DOHH2 (cell line): ENCODE measurements around the gene UGT2B28.
A peak's percentile ranks its signal among the peaks of the same experiment; 100 is the strongest.
"Not testable (repeated sequence)": the region's sequence is repeated elsewhere in the genome, so short reads cannot be mapped to it uniquely, and the experiment has no call there.

Experiments used
- H3F3A ChIP-seq: fragments of 200-600 bp; sonication (generic), shearing (Covaris generic); 2 replicates; pipeline ENCODE4 v1.6.0; 2016; ENCODE audit warnings: antibody characterized with exemption, mild to moderate bottlenecking; ENCODE audit not compliant: control insufficient read depth, insufficient read depth
- H3K27ac ChIP-seq: fragments of 200-600 bp; sonication (generic); 2 replicates; pipeline ENCODE4 v1.5.1; 2014; ENCODE audit warnings: low read depth, mild to moderate bottlenecking, low read length, moderate library complexity
- H3K27me3 ChIP-seq: fragments of 200-600 bp; sonication (generic); 2 replicates; pipeline ENCODE4 v1.6.1; 2014; ENCODE audit warnings: mild to moderate bottlenecking, low read length, mixed read lengths; ENCODE audit not compliant: control insufficient read depth
- H3K36me3 ChIP-seq: fragments of 200-600 bp; sonication (generic); 2 replicates; pipeline ENCODE4 v1.6.1; 2014; ENCODE audit warnings: mild to moderate bottlenecking, low read length, moderate library complexity, mixed read lengths; ENCODE audit not compliant: control insufficient read depth
- H3K4me1 ChIP-seq: fragments of 200-600 bp; sonication (generic); 2 replicates; pipeline ENCODE4 v1.6.1; 2014; ENCODE audit warnings: mild to moderate bottlenecking, low read length, mixed read lengths; ENCODE audit not compliant: control insufficient read depth
- H3K4me2 ChIP-seq: fragments of 200-600 bp; sonication (generic); 2 replicates; pipeline ENCODE4 v1.6.0; 2014; ENCODE audit warnings: mild to moderate bottlenecking, low read length, moderate library complexity
- H3K4me3 ChIP-seq: fragments of 200-600 bp; sonication (generic); 2 replicates; pipeline ENCODE4 v1.5.1; 2014; ENCODE audit warnings: mild to moderate bottlenecking, low read length, mixed read lengths
- H3K79me2 ChIP-seq: fragments of 200-600 bp; sonication (generic); 2 replicates; pipeline ENCODE4 v1.6.1; 2014; ENCODE audit warnings: mild to moderate bottlenecking, low read length, mixed read lengths; ENCODE audit not compliant: control insufficient read depth
- H3K9me2 ChIP-seq: fragments of 200-600 bp; sonication (generic); replicated peaks from 2 replicates; pipeline ENCODE4 v1.6.1; 2014; ENCODE audit warnings: mild to moderate bottlenecking, low read length, mixed read lengths; ENCODE audit not compliant: control insufficient read depth
- H3K9me3 ChIP-seq: fragments of 200-600 bp; sonication (generic); 2 replicates; pipeline ENCODE4 v1.6.1; 2014; ENCODE audit warnings: antibody characterized with exemption, low read length, mixed read lengths; ENCODE audit not compliant: control insufficient read depth, insufficient read depth
- H4K20me1 ChIP-seq: fragments of 200-600 bp; sonication (generic); 2 replicates; pipeline ENCODE4 v1.6.0; 2014; ENCODE audit warnings: low read depth, mild to moderate bottlenecking, antibody characterized with exemption, low read length, moderate library complexity; ENCODE audit not compliant: control insufficient read depth, insufficient read depth
- CTCF ChIP-seq: fragments of 200-600 bp; sonication (generic); IDR thresholded peaks from one replicate; pipeline ENCODE4 v1.5.1; 2014; ENCODE audit warnings: antibody characterized with exemption, mild to moderate bottlenecking, low read depth, low read length; ENCODE audit not compliant: poor library complexity, severe bottlenecking
- EZH2phosphoT487 ChIP-seq: fragments of 200-600 bp; sonication (generic); IDR thresholded peaks from 2 replicates; pipeline ENCODE4 v1.6.1; 2017; ENCODE audit warnings: borderline replicate concordance, mild to moderate bottlenecking, antibody characterized with exemption, low read length, moderate library complexity, mixed read lengths

The UGT2B28 gene

GRCh38 chr4:69280081-69280480 is at the start of gene UGT2B28:
Gene UGT2B28, plus strand, starts transcription at chr4:69280475. Its CDS starts 26 bp downstream, at chr4:69280501.
- not testable (repeated sequence) for H3K79me2 ChIP-seq, H3K4me3 ChIP-seq, H3K4me2 ChIP-seq, H3K27ac ChIP-seq, H3K36me3 ChIP-seq, H3K4me1 ChIP-seq, H4K20me1 ChIP-seq, H3K27me3 ChIP-seq, H3F3A ChIP-seq, H3K9me3 ChIP-seq, H3K9me2 ChIP-seq

GRCh38 chr4:69239092-69239491 is 41.2 kb upstream of the UGT2B28 start:
- Histone ChIP-seq H3K36me3 (no peaks in the 10 kb centered on the region), H3F3A (no peaks in the 10 kb centered on the region), H3K9me2 (no peaks in the 10 kb centered on the region), H3K27ac (no peak overlapping the region), H3K4me1 (peaks cover 9% of the 10 kb centered on the region), H3K79me2 (no peaks in the 10 kb centered on the region), H4K20me1 (no peaks in the 10 kb centered on the region), H3K4me3 (no peak overlapping the region), H3K27me3 (no peaks in the 10 kb centered on the region), H3K4me2 (no peak overlapping the region), H3K9me3 (no peaks in the 10 kb centered on the region)
- TF ChIP-seq CTCF (no peak), EZH2phosphoT487 (no peak)

GRCh38 chr4:69239557-69240168 is 40.6 kb upstream of the UGT2B28 start:
- H3K4me3 ChIP-seq, result no peak overlapping the region
- H3K9me2 ChIP-seq, result no peaks in the 10 kb centered on the region
- no peaks in the 10 kb centered on the region for H3K36me3 ChIP-seq
- H3K27ac ChIP-seq, result no peak overlapping the region
- no peaks in the 10 kb centered on the region for H3K79me2 ChIP-seq
- no peaks in the 10 kb centered on the region for H3K9me3 ChIP-seq
- H4K20me1 ChIP-seq, result no peaks in the 10 kb centered on the region
- peak overlapping the region; percentile 19; the same call in 1 of the 2 replicates for H3K4me2 ChIP-seq
- no peaks in the 10 kb centered on the region for H3K27me3 ChIP-seq
- peaks cover 9% of the 10 kb centered on the region for H3K4me1 ChIP-seq
- H3F3A ChIP-seq, result no peaks in the 10 kb centered on the region
- TF ChIP-seq CTCF (no peak), EZH2phosphoT487 (no peak)

- not testable (repeated sequence) for H3K27ac ChIP-seq, H3K9me3 ChIP-seq, H3K27me3 ChIP-seq, H3K36me3 ChIP-seq, H3K4me3 ChIP-seq, H3K4me2 ChIP-seq, H3K4me1 ChIP-seq, H3K79me2 ChIP-seq, H3K9me2 ChIP-seq, H4K20me1 ChIP-seq, H3F3A ChIP-seq
These were observed 39.5 kb upstream of the UGT2B28 start for GRCh38 chr4:69240787-69241186.

GRCh38 chr4:69241746-69242145 is 38.5 kb upstream of the UGT2B28 start:
- not testable (repeated sequence) for H3K4me1 ChIP-seq, H3K79me2 ChIP-seq, H3K4me2 ChIP-seq, H3K27me3 ChIP-seq, H3K4me3 ChIP-seq, H3K9me3 ChIP-seq, H3K36me3 ChIP-seq, H3F3A ChIP-seq, H4K20me1 ChIP-seq, H3K9me2 ChIP-seq, H3K27ac ChIP-seq

GRCh38 chr4:69242562-69243240 is 37.6 kb upstream of the UGT2B28 start:
- not testable (repeated sequence) for H3K9me2 ChIP-seq, H3K9me3 ChIP-seq, H3K27me3 ChIP-seq, H3K27ac ChIP-seq, H4K20me1 ChIP-seq, H3F3A ChIP-seq, H3K4me3 ChIP-seq, H3K79me2 ChIP-seq, H3K4me1 ChIP-seq, H3K4me2 ChIP-seq, H3K36me3 ChIP-seq
